LNCAP (cell line): ENCODE measurements around the gene CCDC88B.

Source experiments
- CTCF ChIP-seq: fragments of 450-650 bp; IDR thresholded peaks from 2 replicates; pipeline ENCODE4 v1.5.1; 2017; ENCODE audit warnings: mild to moderate bottlenecking

CCDC88B gene

DNA sequence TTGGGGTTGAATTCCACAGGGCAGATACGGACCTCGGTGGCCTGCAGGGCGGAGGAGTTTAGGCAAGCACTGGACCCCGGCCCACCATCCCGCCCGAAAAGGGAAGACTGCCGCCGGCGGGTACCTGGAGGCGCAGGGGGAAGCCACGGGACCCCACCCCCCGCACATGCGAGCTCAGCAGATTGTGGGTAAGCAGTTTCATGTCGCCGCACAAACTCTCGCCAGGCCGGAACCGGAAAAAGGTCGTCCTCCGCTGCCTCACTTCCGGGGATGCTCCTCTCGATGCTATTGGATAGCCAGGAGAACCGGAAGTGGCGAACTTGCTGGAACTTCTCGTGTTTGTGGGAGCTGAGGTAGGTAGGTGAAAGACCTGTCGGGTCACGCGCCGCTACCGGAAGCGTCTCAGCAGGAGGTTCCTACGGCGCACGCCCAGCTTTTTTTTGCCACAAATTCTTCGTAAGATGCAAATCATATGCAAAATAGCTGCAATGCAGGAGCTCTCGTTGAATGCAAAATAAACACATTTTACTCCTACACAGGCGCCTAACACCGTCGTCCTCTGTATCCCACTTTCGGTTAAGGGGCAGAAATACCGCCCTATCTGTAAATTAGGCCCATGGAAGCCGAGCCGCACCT lies 22.6 kb upstream of the CCDC88B start, which contains the start of gene TRMT112:
Gene TRMT112, minus strand, starts transcription at position 235 of the 636 bp plus-strand sequence. Its CDS starts 33 bp downstream, at position 202.
- TF ChIP-seq CTCF, result no peak

DNA sequence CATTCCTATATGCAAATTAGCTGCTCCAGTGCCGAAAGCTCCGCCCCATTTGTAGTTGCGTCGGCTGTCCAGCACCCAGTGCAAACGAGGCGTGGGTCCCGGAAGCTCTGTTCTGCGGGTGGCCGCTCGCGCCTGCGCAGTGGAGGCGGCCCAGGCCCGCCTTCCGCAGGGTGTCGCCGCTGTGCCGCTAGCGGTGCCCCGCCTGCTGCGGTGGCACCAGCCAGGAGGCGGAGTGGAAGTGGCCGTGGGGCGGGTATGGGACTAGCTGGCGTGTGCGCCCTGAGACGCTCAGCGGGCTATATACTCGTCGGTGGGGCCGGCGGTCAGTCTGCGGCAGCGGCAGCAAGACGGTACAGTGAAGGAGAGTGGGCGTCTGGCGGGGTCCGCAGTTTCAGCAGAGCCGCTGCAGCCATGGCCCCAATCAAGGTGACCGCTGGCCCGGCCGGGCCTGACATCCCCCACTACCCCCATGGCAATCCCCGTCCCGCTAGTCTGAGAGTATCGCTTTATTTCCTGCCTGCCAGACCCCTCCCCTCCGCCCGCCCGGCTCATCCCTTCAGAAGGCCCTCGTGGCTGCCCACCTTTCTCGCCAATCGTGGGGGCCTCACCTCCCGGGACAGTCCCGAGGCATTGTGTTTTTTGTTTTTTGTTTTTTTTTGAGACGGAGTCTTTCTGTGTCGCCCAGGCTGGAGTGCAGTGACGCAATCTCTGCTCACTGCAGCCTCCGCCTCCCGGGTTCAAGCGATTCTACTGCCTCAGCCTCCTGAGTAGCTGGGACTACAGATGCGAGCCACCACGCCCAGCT lies 21.8 kb upstream of the CCDC88B start, which contains the start of gene PRDX5:
Gene PRDX5, plus strand, starts transcription at position 161 of the 805 bp plus-strand sequence. Its CDS starts 95 bp downstream, at position 256.
- no peak; the same call in 1 of the 2 replicates for TF ChIP-seq CTCF

- TF ChIP-seq CTCF, result no peak
These were observed 20.9 kb upstream of the CCDC88B start for GRCh38 chr11:64318766-64319761.

GRCh38 chr11:64320556-64320955 lies 19.4 kb upstream of the CCDC88B start:
- no peak for TF ChIP-seq CTCF

DNA sequence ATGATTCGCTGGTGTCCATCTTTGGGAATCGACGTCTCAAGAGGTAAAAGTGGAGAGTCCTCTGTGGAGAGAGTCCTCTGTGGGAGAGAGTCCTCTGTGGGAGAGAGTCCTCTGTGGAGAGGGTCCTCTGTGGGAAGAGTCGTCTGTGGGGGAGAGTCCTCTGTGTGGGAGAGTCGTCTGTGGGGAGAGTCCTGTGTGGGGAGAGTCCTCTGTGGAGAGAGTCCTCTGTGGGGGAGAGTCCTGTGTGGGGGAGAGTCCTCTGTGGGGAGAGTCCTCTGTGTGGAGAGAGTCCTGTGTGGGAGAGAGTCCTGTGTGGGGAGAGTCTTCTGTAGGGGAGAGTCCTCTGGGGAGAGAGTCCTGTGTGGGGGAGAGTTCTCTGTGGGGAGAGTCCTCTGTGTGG lies 19.0 kb upstream of the CCDC88B start:
- no peak for TF ChIP-seq CTCF

DNA sequence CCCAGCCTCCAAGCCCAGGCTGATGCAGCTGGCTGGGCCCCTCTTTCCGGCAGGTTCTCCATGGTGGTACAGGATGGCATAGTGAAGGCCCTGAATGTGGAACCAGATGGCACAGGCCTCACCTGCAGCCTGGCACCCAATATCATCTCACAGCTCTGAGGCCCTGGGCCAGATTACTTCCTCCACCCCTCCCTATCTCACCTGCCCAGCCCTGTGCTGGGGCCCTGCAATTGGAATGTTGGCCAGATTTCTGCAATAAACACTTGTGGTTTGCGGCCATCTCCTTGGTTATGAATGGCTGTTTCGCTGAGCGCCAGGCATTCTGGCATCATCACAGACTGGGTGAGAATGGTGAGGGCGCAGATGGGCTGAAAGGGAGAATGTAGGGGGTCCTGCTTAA lies 18.5 kb upstream of the CCDC88B start:
- no peak for TF ChIP-seq CTCF

DNA sequence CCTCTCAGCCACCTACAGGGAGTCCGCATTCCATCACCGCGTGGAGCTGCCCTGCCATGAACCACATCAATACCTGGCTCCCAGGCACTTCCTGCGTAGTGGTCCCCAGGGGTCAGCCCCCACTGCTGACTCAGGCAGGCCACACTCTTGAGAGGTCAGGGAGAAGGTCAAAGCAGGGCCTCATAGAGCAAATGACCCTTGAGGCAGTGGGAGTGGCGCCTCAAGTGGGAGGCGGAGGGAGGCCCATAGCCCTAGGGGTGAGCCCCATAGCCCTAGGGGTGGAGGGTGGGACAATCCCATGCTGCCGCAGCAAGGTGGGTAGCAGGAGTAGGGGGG lies 17.1 kb upstream of the CCDC88B start:
- no peak for TF ChIP-seq CTCF
